Measurements from ENCODE around the gene ADAMTS19. TPM values are rescaled to one million over a fixed set of nuclear protein-coding genes. Genes with fewer than 3 reads are reported as not detected.

The ADAMTS19 gene
- total RNA-seq, 2 experiments from 2014 or later, result not detected

DNA sequence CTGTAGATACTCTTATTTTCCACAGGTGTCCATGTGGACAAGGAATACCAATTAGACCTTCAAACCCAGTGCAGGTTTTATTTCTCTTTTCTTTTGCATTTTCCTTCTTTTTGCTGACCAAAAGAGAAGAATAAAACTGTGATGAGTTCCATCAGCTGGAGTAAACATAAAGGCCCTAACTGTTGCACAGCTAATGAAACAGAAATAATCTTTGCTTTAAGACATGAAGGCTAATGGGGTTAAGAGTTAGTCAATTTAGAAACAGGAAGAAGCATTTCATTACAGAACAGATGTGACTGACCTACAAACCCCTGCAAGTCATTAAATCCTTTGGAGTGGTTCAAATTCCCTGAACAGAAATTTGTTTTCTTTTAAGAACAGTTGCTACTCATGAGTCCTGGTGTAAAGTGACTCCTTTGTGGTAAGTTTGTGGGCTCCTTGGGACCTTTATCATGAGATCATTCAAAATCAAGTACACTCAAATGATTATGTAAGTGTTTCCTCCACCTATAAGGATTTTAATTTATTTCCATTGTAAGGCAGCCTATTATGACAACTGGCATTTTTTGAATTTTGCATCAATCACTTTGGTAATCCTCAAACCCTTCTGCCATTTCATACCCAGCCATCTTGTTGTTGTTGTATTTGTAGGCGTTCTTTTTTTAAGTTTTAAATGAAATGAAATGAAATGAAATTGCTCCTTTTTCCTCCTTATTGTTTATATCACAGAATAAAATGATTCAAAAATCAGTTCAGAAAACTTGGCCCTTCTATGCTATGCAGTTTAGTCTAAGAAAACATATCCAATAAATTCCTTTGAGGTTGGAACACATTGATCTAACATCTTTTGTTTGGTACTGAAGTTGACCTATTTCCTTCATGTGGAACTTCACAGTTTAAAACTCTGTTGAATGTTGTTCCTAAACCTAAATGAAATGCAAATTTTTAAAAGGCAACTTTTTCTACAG is 289.1 kb downstream of the ADAMTS19 start:
- CTCF ChIA-PET, result no interaction called here

DNA sequence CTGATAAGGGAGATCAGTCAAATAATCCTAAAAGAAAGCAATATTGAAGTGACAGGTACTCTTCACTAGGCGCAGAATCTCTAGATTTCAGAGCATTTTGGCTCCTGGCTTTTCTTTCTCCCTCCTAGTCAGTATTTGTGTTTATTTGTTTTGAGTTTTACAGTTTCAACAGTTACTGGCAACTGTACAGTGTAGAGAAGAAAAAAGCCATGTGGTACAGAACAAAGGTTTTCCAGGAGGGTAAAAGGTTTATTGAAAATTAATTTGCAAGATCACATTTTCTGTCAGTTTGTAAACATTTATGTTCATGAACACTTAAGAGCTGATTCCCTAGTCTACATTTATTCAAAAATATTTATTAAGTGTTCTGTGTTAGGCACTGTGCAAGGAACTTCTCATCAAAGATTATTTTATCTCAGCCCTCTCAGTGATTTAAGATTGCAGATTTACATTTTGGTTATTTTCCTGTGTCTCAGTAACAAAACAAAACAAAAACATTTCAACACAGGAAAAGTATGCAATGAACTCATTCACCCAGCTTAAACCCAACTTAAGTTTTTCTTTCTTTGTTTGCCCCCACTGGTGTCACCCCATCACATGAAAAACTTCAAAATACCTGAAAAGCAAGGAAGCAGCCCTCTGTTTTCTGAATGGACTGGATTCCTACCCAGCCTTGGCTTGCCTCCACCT is 300.7 kb downstream of the ADAMTS19 start:
- no peaks in the 10 kb centered on the region for H3K9me3 Mint-ChIP-seq (ENCODE audit: low read depth)
- ATAC-seq, result no peak
- H3K27me3 Mint-ChIP-seq, result peaks cover 3% of the 10 kb centered on the region
- CTCF ChIA-PET, result interaction anchor here (2.6 kb wide), 1 partner anchor 10 kb away, joined by 9 read pairs; no protein-coding TSS in a partner anchor
- no peak overlapping the region for H3K4me3 Mint-ChIP-seq
- H3K4me1 Mint-ChIP-seq, result no peaks in the 10 kb centered on the region
- no peak for DNase-seq
- H3K36me3 Mint-ChIP-seq, result no peaks in the 10 kb centered on the region
- no peak overlapping the region for H3K27ac Mint-ChIP-seq

More for the DNA sequence above, 289.1 kb downstream of the ADAMTS19 start:
- Mint-ChIP-seq H3K9me3 (ENCODE audit: low read depth) (no peaks in the 10 kb centered on the region), H3K27ac (no peak overlapping the region), H3K36me3 (no peaks in the 10 kb centered on the region), H3K27me3 (peaks cover 11% of the 10 kb centered on the region), H3K4me1 (no peaks in the 10 kb centered on the region), H3K4me3 (no peak overlapping the region)
- DNase-seq (no peak), ATAC-seq (no peak)

DNA sequence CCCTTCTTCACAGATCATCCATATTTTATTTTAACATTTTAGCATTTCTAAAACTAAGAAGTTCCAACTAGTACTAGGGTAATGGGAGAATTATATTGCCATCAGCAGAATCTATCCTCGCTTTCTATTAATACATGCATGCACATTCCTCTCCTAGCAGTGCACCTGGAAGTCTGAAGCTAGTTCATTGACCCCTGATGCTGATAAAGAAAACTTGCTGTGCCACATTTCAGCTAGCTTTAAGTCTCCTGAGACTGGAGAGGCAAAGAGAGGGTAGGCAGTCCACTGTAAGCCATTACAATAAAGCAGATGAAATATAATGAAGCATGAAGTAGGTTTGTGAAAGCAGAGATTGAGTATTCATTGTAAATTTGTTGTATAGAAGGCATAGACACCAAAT is 303.6 kb downstream of the ADAMTS19 start:
- no peak overlapping the region for H3K4me3 Mint-ChIP-seq
- H3K9me3 Mint-ChIP-seq (ENCODE audit: low read depth), result no peaks in the 10 kb centered on the region
- ATAC-seq, result no peak
- H3K4me1 Mint-ChIP-seq, result peaks cover 2% of the 10 kb centered on the region
- CTCF ChIA-PET, result interaction anchor here (1.6 kb wide), 1 partner anchor 9 kb away, joined by 5 read pairs; no protein-coding TSS in a partner anchor
- DNase-seq, result no peak
- H3K27ac Mint-ChIP-seq, result no peak overlapping the region
- H3K36me3 Mint-ChIP-seq, result no peaks in the 10 kb centered on the region
- peaks cover 3% of the 10 kb centered on the region for H3K27me3 Mint-ChIP-seq

DNA sequence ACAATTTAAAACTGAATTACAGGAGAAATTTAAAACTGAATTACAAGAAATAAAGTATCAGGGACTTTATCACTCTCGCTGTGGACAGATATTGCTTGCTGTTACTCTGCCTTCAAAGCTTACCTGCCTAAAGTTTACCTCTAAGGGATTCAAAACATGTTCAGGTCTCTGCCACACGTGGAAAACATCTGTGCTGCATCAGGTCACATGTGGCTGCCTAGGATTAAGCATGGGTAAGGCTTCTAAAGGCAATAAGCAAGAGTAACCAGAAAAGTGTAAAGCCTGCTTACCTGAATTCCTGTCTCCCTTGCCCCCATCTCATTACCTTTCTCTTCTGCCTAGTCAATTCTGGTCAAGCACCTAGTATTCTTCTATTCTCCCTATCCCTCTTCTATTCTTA is 306.7 kb downstream of the ADAMTS19 start:
- Mint-ChIP-seq H3K36me3 (no peaks in the 10 kb centered on the region), H3K27me3 (no peaks in the 10 kb centered on the region), H3K4me3 (no peak overlapping the region), H3K4me1 (peaks cover 2% of the 10 kb centered on the region), H3K9me3 (ENCODE audit: low read depth) (no peaks in the 10 kb centered on the region), H3K27ac (no peak overlapping the region)
- CTCF ChIA-PET, result no interaction called here
- ATAC-seq, result no peak
- no peak for DNase-seq

DNA sequence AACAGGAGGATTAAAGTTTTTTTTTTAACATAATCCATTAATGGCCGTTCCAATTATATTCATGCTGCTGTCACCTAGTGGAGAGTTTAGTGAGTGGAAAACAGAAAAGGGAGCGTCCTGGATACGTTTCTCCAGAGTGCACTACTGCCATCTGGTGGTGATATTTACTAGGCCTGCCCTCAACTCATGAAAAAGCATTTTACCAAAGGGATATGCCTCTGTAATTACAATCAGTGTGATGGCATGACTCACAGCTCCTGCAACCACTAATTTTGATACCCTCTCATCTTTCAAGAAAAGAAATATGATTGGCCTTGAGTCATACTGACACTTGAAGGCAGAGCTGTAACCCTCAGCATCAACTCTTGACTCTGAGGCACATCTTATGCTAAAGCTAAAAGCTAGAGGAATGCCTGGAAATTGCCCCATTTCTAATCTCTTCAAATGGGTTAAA is 307.9 kb downstream of the ADAMTS19 start:
- DNase-seq (peak; percentile 70), ATAC-seq (peak; percentile 89)
- H3K4me1 Mint-ChIP-seq, result peaks cover 2% of the 10 kb centered on the region
- H3K4me3 Mint-ChIP-seq, result no peak overlapping the region
- no peak overlapping the region for H3K27ac Mint-ChIP-seq
- no peaks in the 10 kb centered on the region for H3K36me3 Mint-ChIP-seq
- no peaks in the 10 kb centered on the region for H3K27me3 Mint-ChIP-seq
- CTCF ChIA-PET, result interaction anchor here (0.7 to 1.1 kb wide), 8 partner anchors 9 to 408 kb away, joined by 3 to 7 read pairs (median 3); no protein-coding TSS in a partner anchor
- H3K9me3 Mint-ChIP-seq (ENCODE audit: low read depth), result no peaks in the 10 kb centered on the region

DNA sequence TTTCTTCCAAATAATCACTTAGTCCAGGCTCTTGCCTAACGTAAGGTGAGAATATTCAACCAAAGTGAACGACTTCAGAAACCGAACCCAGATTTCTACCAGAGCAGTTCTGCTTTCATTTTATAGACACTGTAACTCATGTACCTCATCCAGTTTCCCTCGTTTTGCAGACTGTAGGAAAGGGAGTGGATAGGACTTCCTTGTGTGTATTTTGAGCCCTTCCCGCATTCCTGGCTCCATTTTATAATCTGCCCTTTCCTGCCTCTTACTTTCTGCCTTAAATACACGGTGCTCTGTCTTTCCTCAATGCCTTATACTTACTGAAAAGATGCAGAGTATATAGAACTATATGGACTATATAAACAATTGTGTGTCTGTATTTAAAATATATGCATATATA is 308.6 kb downstream of the ADAMTS19 start:
- Mint-ChIP-seq H3K27ac (no peak overlapping the region), H3K36me3 (no peaks in the 10 kb centered on the region), H3K27me3 (no peaks in the 10 kb centered on the region), H3K9me3 (ENCODE audit: low read depth) (no peaks in the 10 kb centered on the region), H3K4me3 (no peak overlapping the region), H3K4me1 (peaks cover 2% of the 10 kb centered on the region)
- CTCF ChIA-PET, result interaction anchor here (0.7 to 1.1 kb wide), 7 partner anchors 10 to 408 kb away, joined by 3 to 7 read pairs (median 3); no protein-coding TSS in a partner anchor
- ATAC-seq (no peak), DNase-seq (no peak)

DNA sequence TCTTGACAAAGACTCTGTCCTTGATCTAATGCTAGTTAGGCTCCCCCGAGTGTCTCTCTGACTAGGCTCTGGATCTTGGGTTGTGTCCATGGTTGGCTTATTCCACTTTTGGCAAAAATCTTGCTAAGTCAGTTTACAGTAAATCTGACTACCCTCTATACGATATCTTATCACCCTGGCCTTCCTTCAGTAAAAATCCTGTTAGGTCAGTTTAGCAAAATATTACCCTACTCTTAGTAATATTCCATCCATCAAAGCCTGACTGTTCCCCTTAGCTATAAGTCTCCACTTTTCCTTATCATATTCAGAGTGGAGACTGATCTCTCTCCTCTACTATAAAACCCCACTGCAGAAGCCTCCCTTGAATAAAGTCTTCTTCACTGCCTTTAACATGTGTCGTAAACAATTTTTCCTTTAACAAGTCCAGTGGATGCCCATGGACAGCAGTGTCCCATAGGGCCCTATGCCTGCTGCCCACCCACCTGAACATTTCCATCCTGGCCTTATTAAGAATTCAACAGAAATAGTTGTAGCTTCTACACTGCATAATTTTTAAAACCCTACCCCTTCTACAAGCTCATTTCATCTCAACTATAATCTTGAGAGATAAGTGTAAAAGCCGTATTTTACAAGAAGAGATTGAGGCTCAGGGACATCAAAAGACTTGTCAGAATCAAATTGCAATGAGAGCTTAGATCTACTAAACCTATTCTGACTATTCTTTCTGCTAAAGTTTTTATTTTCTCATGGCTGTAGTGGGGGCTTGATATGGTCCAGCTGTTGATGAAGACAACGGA is 310.1 kb downstream of the ADAMTS19 start:
- Mint-ChIP-seq H3K9me3 (ENCODE audit: low read depth) (no peaks in the 10 kb centered on the region), H3K27me3 (no peaks in the 10 kb centered on the region), H3K4me1 (peaks cover 2% of the 10 kb centered on the region), H3K36me3 (no peaks in the 10 kb centered on the region), H3K27ac (no peak overlapping the region), H3K4me3 (no peak overlapping the region)
- no peak for DNase-seq
- no peak for ATAC-seq
- CTCF ChIA-PET, result interaction anchor here (1.3 to 3.2 kb wide), 5 partner anchors 10 to 644 kb away, joined by 3 to 40 read pairs (median 4); no protein-coding TSS in a partner anchor

DNA sequence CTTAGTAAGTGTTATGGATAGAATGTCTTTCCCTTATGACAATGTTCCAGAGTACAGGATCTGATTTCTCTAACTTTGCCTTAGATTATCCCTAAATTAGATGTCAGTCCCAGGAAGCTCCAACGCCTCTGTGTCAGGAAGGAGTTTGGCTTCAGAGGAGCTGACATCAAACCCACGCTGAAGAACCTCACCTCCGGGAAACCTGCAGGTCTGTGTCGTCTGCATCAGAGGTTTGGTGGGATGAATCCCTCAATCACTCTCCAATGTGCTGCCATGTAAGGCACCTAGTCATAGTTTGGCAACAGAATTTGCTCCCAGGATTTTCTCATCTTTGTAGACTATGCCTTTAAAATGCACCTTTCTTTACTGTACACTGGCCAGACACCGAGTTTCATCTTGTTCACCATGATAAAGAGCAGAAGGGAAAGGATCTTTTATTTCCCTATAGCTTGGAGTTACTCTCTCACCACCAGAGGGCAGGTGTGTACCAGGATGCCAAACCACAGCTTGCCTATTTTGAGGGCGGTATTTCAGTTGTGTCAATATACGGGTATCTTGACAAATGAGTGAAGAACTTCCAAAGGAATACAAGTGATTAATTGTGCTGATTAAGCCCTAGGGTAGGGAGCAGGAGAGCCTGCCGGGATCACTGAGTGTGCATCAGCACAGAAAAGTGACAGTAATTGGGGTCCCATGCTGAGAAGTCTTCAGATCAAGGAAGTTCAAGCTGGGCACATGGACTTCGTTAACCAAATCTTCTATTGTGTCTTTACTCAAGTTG is 311.1 kb downstream of the ADAMTS19 start:
- Mint-ChIP-seq H3K4me3 (no peak overlapping the region), H3K4me1 (peaks cover 2% of the 10 kb centered on the region), H3K27me3 (no peaks in the 10 kb centered on the region), H3K36me3 (no peaks in the 10 kb centered on the region), H3K27ac (no peak overlapping the region), H3K9me3 (ENCODE audit: low read depth) (no peaks in the 10 kb centered on the region)
- CTCF ChIA-PET, result interaction anchor here (0.9 to 3.2 kb wide), 9 partner anchors 8 to 1341 kb away, joined by 3 to 40 read pairs (median 4); no protein-coding TSS in a partner anchor
- ATAC-seq (peak; percentile 57), DNase-seq (peak; percentile 63)

DNA sequence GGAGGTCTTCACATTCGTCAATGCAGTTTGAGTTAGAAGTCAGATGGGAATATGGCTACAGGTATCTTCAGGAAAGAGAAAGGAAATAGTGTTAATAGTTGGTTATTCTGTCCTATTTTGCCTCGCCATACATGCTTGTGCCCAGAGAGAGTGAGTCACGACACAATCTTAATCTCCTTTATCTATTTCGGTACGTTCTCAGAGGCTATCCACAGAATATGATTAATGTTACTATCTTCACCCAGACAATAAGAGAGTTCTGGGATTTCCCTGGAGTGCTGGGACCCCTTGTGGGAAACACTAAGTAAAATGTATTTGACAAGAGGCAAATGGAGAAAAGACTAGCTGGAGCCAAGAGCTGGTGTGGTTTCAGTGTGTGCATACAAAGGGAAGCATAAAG is 313.3 kb downstream of the ADAMTS19 start:
- H3K4me3 Mint-ChIP-seq, result no peak overlapping the region
- DNase-seq (no peak), ATAC-seq (no peak)
- H3K36me3 Mint-ChIP-seq, result no peaks in the 10 kb centered on the region
- H3K9me3 Mint-ChIP-seq (ENCODE audit: low read depth), result no peaks in the 10 kb centered on the region
- H3K27ac Mint-ChIP-seq, result no peak overlapping the region
- H3K4me1 Mint-ChIP-seq, result no peaks in the 10 kb centered on the region
- no peaks in the 10 kb centered on the region for H3K27me3 Mint-ChIP-seq
- CTCF ChIA-PET, result interaction anchor here (1.1 to 3.2 kb wide), 3 partner anchors 10 to 109 kb away, joined by 3 to 40 read pairs (median 5); no protein-coding TSS in a partner anchor

DNA sequence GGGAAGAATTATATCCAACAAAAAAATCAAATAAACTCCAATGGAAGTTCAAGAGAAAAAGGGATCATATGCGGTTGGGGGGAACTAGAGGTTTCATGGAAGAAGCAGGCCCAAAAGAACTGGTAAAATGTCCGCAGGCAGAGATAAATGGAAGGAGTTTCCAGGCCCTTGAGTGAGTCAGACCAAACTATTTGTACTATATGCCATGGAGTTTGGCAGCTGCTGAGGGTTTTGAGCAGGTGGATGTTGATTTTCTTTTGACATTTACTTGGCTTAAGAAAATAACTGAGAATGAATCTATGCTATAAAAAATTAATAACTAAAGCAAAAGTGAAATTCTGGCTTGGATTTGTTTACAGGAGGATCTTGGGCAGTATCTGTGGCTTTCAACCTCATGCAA is 321.5 kb downstream of the ADAMTS19 start:
- H3K36me3 Mint-ChIP-seq, result no peaks in the 10 kb centered on the region
- H3K9me3 Mint-ChIP-seq (ENCODE audit: low read depth), result peaks cover 2% of the 10 kb centered on the region
- ATAC-seq (no peak), DNase-seq (no peak)
- no peaks in the 10 kb centered on the region for H3K27me3 Mint-ChIP-seq
- no peak overlapping the region for H3K27ac Mint-ChIP-seq
- H3K4me3 Mint-ChIP-seq, result no peak overlapping the region
- CTCF ChIA-PET, result interaction anchor here (1.3 kb wide), 1 partner anchor 13 kb away, joined by 3 read pairs; no protein-coding TSS in a partner anchor
- H3K4me1 Mint-ChIP-seq, result no peaks in the 10 kb centered on the region

Data from activated CD8-positive, alpha-beta memory T cell treated with anti-CD3 and anti-CD28 coated beads, Interleukin-2, amount 10 ng/mL, durations not matched to agents 7 days and 5 days (primary cell).